HG02870 (cell line): ENCODE data around the gene SELENOP.

ENCODE experiments used
- ATAC-seq: cut with Tn5 transposase; IDR thresholded peaks from one replicate; pipeline ENCODE4 v1.9.1; 2021; ENCODE audit warnings: mild to moderate bottlenecking, moderate library complexity; ENCODE audit not compliant: unreplicated experiment

Gene SELENOP

DNA sequence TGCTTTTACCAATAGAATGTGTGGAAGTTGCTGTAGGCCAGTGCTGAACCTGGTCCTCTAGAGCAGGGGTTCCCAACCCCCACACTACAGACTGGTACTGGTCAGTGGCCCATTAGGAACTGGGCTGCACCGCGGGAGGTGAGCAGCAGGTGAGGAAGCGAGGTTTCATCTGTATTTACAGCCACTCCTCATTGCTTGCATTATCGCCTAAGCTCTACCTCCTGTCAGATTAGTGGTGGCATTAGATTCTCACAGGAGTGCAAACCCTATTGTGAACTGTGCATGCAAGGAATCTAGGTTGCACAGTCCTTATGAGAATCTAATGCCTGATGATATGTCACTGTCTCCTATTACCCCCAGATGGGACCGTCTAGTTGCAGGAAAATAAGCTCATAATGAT, 61.2 kb downstream of the SELENOP start:
- ATAC-seq, result no peak
